CD4-positive, alpha-beta memory T cell (primary cell): ENCODE measurements around the gene CLOCK. TPM values are rescaled to one million over a fixed set of nuclear protein-coding genes. Genes with fewer than 3 reads are reported as not detected.

Experiments used
- CTCF ChIA-PET: fragments of 350-600 bp; sonication (Branson Sonifier 250); formaldehyde crosslinking; loops from one replicate; lab custom pipeline; 2021; ENCODE audit warnings: inconsistent platforms; ENCODE audit not compliant: partially characterized antibody; lab: Charles Lee
- POLR2A ChIA-PET: fragments of 350-600 bp; sonication (Branson Sonifier 250); formaldehyde crosslinking; loops from one replicate; lab custom pipeline; 2021; ENCODE audit not compliant: partially characterized antibody; lab: Charles Lee
- DNase-seq, 5 donors: peaks; one replicate each; pipeline versions ENCODE4 v3.0.0 to v3.0.0-alpha.2; 2020 to 2022; ENCODE audit warnings: mixed read lengths in 1 of 5
- H3K27ac ChIP-seq: one replicate; pipeline ENCODE4 v1.7.0; 2013; ENCODE audit warnings: low read depth, low read length
- H3K27me3 ChIP-seq: 2 replicates; pipeline ENCODE4 v1.7.0; 2013; ENCODE audit warnings: mild to moderate bottlenecking, low read length, moderate library complexity; ENCODE audit not compliant: insufficient read depth
- H3K36me3 ChIP-seq: 2 replicates; pipeline ENCODE4 v1.7.0; 2013; ENCODE audit warnings: mild to moderate bottlenecking, low read length, moderate library complexity; ENCODE audit not compliant: insufficient read depth
- H3K4me1 ChIP-seq: 2 replicates; pipeline ENCODE4 v1.7.0; 2013; ENCODE audit warnings: mild to moderate bottlenecking, low read length, moderate library complexity; ENCODE audit not compliant: insufficient read depth
- H3K4me3 ChIP-seq, 2 donors: one replicate each; pipeline ENCODE4 v1.7.0; 2013; ENCODE audit warnings: low read length in 2 of 2, mild to moderate bottlenecking in 1 of 2
- H3K9me3 ChIP-seq, 2 donors: one replicate each; pipeline ENCODE4 v1.7.0; 2013; ENCODE audit warnings: low read length in 2 of 2, control low read depth in 1 of 2; ENCODE audit not compliant: control insufficient read depth in 1 of 2
- H3K27ac Mint-ChIP-seq, 7 donors: one replicate each; pipeline ENCODE4 v1.8.0; 2020 to 2021; ENCODE audit warnings: mixed read lengths in 7 of 7, mild to moderate bottlenecking in 6 of 7, inconsistent platforms in 3 of 7, moderate library complexity in 3 of 7
- H3K27me3 Mint-ChIP-seq, 2 donors: one replicate each; pipeline ENCODE4 v1.8.0; 2020 to 2021; ENCODE audit warnings: mixed read lengths in 2 of 2
- H3K36me3 Mint-ChIP-seq, 2 donors: one replicate each; pipeline ENCODE4 v1.8.0; 2020 to 2021; ENCODE audit warnings: mixed read lengths in 2 of 2, inconsistent platforms in 1 of 2, mild to moderate bottlenecking in 1 of 2
- H3K4me1 Mint-ChIP-seq, 4 donors: one replicate each; pipeline ENCODE4 v1.8.0; 2020 to 2021; ENCODE audit warnings: mixed read lengths in 4 of 4, mild to moderate bottlenecking in 1 of 4
- H3K4me3 Mint-ChIP-seq, 8 donors: one replicate each; pipeline ENCODE4 v1.8.0; 2020 to 2021; ENCODE audit warnings: mixed read lengths in 8 of 8, mild to moderate bottlenecking in 7 of 8, moderate library complexity in 6 of 8, inconsistent platforms in 3 of 8
- H3K9me3 Mint-ChIP-seq, 8 donors: one replicate each; pipeline ENCODE4 v1.8.0; 2020 to 2021; ENCODE audit warnings: mixed read lengths in 8 of 8, mild to moderate bottlenecking in 5 of 8, inconsistent platforms in 3 of 8, moderate library complexity in 1 of 8
- intact Hi-C: fragments of 100-400 bp; cut with micrococcal nuclease; formaldehyde crosslinking; loops from one replicate; pipeline ENCODE4 v1.15.1; 2023
- polyA plus RNA-seq, 2 donors: library from polyadenylated mRNA; unstranded; fragments of 300-500 nt; fragmentation: Illumina TruSeq; gene quantifications; one replicate each; pipeline ENCODE4 v1.2.3, GENCODE V29; 2021
- total RNA-seq, 2 experiments: library from RNA; stranded (reverse); gene quantifications; one replicate each; pipeline ENCODE4 v1.2.3, GENCODE V29; 2021

Gene CLOCK
- total and polyA plus RNA-seq, 4 experiments from 2014 or later = 2.1 to 15.4 (median 9.8) TPM

- Mint-ChIP-seq H3K27me3 (no peaks in the 10 kb centered on the region), H3K27ac (peak overlapping the region in 1 of 7 donors; percentile 8), H3K4me3 (no peak overlapping the region), H3K4me1 (no peaks in the 10 kb centered on the region), H3K9me3 (peaks cover 0 to 8% (median under 1%) of the 10 kb centered on the region in 8 donors), H3K36me3 (peaks cover 28 to 41% of the 10 kb centered on the region in 2 donors)
- CTCF ChIA-PET = no interaction called here
- H3K4me3 ChIP-seq = no peak overlapping the region
- H3K9me3 ChIP-seq = no peaks in the 10 kb centered on the region
- intact Hi-C loops = no loop called here
- no peak for DNase-seq
- peaks cover 6% of the 10 kb centered on the region for H3K36me3 ChIP-seq
- no peaks in the 10 kb centered on the region for H3K4me1 ChIP-seq
- H3K27me3 ChIP-seq = no peaks in the 10 kb centered on the region
- H3K27ac ChIP-seq = no peak overlapping the region
- POLR2A ChIA-PET = no interaction called here
Measured at GRCh38 chr4:55466001-55466400, 80.7 kb downstream of the CLOCK start.

- peaks cover 0 to 1% (median 0%) of the 10 kb centered on the region in 4 donors for H3K4me1 Mint-ChIP-seq
- Histone ChIP-seq H3K36me3 (no peaks in the 10 kb centered on the region), H3K4me1 (no peaks in the 10 kb centered on the region), H3K9me3 (no peaks in the 10 kb centered on the region), H3K27me3 (no peaks in the 10 kb centered on the region), H3K27ac (no peak overlapping the region), H3K4me3 (no peak overlapping the region)
- CTCF ChIA-PET = interaction anchor here (0.7 kb wide), 1 partner anchor 13 kb away, joined by 3 read pairs; no protein-coding TSS in a partner anchor
- no peaks in the 10 kb centered on the region for H3K27me3 Mint-ChIP-seq
- DNase-seq = no peak
- no peak overlapping the region for H3K27ac Mint-ChIP-seq
- intact Hi-C loops = no loop called here
- POLR2A ChIA-PET = no interaction called here
- no peak overlapping the region for H3K4me3 Mint-ChIP-seq
- H3K9me3 Mint-ChIP-seq = no peaks in the 10 kb centered on the region
- H3K36me3 Mint-ChIP-seq = peaks cover 34 to 46% of the 10 kb centered on the region in 2 donors
Measured at GRCh38 chr4:55458611-55459010, 88.1 kb downstream of the CLOCK start.

- Mint-ChIP-seq H3K27me3 (no peaks in the 10 kb centered on the region), H3K4me1 (peaks cover 0 to 1% (median 0%) of the 10 kb centered on the region in 4 donors), H3K36me3 (peaks cover 34 to 46% of the 10 kb centered on the region in 2 donors), H3K27ac (no peak overlapping the region), H3K4me3 (no peak overlapping the region), H3K9me3 (no peaks in the 10 kb centered on the region)
- ChIA-PET POLR2A (no interaction called here), CTCF (interaction anchor here (0.7 kb wide), 1 partner anchor 13 kb away, joined by 3 read pairs; no protein-coding TSS in a partner anchor)
- Histone ChIP-seq H3K27ac (no peak overlapping the region), H3K9me3 (no peaks in the 10 kb centered on the region), H3K4me1 (no peaks in the 10 kb centered on the region), H3K4me3 (no peak overlapping the region), H3K27me3 (no peaks in the 10 kb centered on the region), H3K36me3 (no peaks in the 10 kb centered on the region)
- DNase-seq = no peak
- intact Hi-C loops = no loop called here
Measured at GRCh38 chr4:55458164-55458563, 88.5 kb downstream of the CLOCK start.

- no peak for DNase-seq
- ChIA-PET POLR2A (interaction anchor here (0.6 kb wide), 1 partner anchor 48 kb away, joined by 3 read pairs; no protein-coding TSS in a partner anchor), CTCF (interaction anchor here (1.3 kb wide), 1 partner anchor 55 kb away, joined by 4 read pairs; the partner anchor contains the start of gene TMEM165)
- intact Hi-C loops = no loop called here
- Histone ChIP-seq H3K4me1 (peaks cover 10% of the 10 kb centered on the region), H3K36me3 (peaks cover 5% of the 10 kb centered on the region), H3K9me3 (no peaks in the 10 kb centered on the region), H3K27ac (no peak overlapping the region), H3K27me3 (no peaks in the 10 kb centered on the region), H3K4me3 (no peak overlapping the region)
- H3K27ac Mint-ChIP-seq = peak overlapping the region in 1 of 7 donors; percentile 89
- no peaks in the 10 kb centered on the region for H3K9me3 Mint-ChIP-seq
- H3K4me3 Mint-ChIP-seq = no peak overlapping the region
- peaks cover 6 to 16% (median 10%) of the 10 kb centered on the region in 4 donors for H3K4me1 Mint-ChIP-seq
- peaks cover 48 to 50% of the 10 kb centered on the region in 2 donors for H3K36me3 Mint-ChIP-seq
- no peaks in the 10 kb centered on the region for H3K27me3 Mint-ChIP-seq
Measured at GRCh38 chr4:55450566-55450965, 96.1 kb downstream of the CLOCK start.

- no peaks in the 10 kb centered on the region for H3K9me3 Mint-ChIP-seq
- peaks cover 10% of the 10 kb centered on the region for H3K4me1 ChIP-seq
- no peak for DNase-seq
- peaks cover 6 to 16% (median 10%) of the 10 kb centered on the region in 4 donors for H3K4me1 Mint-ChIP-seq
- peaks cover 5% of the 10 kb centered on the region for H3K36me3 ChIP-seq
- CTCF ChIA-PET = interaction anchor here (1.0 to 1.9 kb wide), 3 partner anchors 20 to 102 kb away, joined by 3 to 6 read pairs (median 3); partner anchors contain the start of genes SRD5A3 and TMEM165
- H3K36me3 Mint-ChIP-seq = peaks cover 43 to 51% of the 10 kb centered on the region in 2 donors
- peak overlapping the region in 5 of 7 donors; percentile 37 to 70 (median 42) for H3K27ac Mint-ChIP-seq
- no peaks in the 10 kb centered on the region for H3K27me3 Mint-ChIP-seq
- H3K27ac ChIP-seq = no peak overlapping the region
- H3K4me3 Mint-ChIP-seq = peak overlapping the region in 1 of 8 donors; percentile 19
- intact Hi-C loops = loop anchor here (5.0 kb wide), 1 partner anchor 419 kb away; no protein-coding TSS in a partner anchor
- H3K27me3 ChIP-seq = no peaks in the 10 kb centered on the region
- H3K9me3 ChIP-seq = no peaks in the 10 kb centered on the region
- no peak overlapping the region for H3K4me3 ChIP-seq
- POLR2A ChIA-PET = interaction anchor here (0.6 kb wide), 1 partner anchor 42 kb away, joined by 3 read pairs; no protein-coding TSS in a partner anchor
Measured at GRCh38 chr4:55447831-55448230, 98.9 kb downstream of the CLOCK start.

- H3K9me3 ChIP-seq = no peaks in the 10 kb centered on the region
- H3K4me1 ChIP-seq = peaks cover 10% of the 10 kb centered on the region
- DNase-seq = peak in 2 of 5 donors; percentile 2 to 14
- intact Hi-C loops = loop anchor here (5.0 kb wide), 1 partner anchor 420 kb away; no protein-coding TSS in a partner anchor
- peak overlapping the region in 1 of 7 donors; percentile 38 for H3K27ac Mint-ChIP-seq
- H3K4me1 Mint-ChIP-seq = peaks cover 6 to 16% (median 10%) of the 10 kb centered on the region in 4 donors
- no peak overlapping the region for H3K27ac ChIP-seq
- H3K36me3 ChIP-seq = peaks cover 5% of the 10 kb centered on the region
- H3K9me3 Mint-ChIP-seq = no peaks in the 10 kb centered on the region
- no peak overlapping the region for H3K4me3 ChIP-seq
- H3K4me3 Mint-ChIP-seq = no peak overlapping the region
- no peaks in the 10 kb centered on the region for H3K27me3 ChIP-seq
- CTCF ChIA-PET = interaction anchor here (1.0 kb wide), 1 partner anchor 99 kb away, joined by 3 read pairs; no protein-coding TSS in a partner anchor
- H3K27me3 Mint-ChIP-seq = no peaks in the 10 kb centered on the region
- H3K36me3 Mint-ChIP-seq = peaks cover 46 to 56% of the 10 kb centered on the region in 2 donors
- POLR2A ChIA-PET = interaction anchor here (3.5 kb wide), 1 partner anchor 99 kb away, joined by 19 read pairs; the partner anchor contains the start of gene CLOCK
Measured at GRCh38 chr4:55447108-55447708, 99.5 kb downstream of the CLOCK start.

- Histone ChIP-seq H3K9me3 (no peaks in the 10 kb centered on the region), H3K4me3 (no peak overlapping the region), H3K27me3 (no peaks in the 10 kb centered on the region), H3K36me3 (no peaks in the 10 kb centered on the region), H3K27ac (no peak overlapping the region), H3K4me1 (peaks cover 10% of the 10 kb centered on the region)
- no peak overlapping the region for H3K27ac Mint-ChIP-seq
- H3K4me3 Mint-ChIP-seq = no peak overlapping the region
- POLR2A ChIA-PET = interaction anchor here (0.7 to 3.5 kb wide), 3 partner anchors 10 to 163 kb away, joined by 4 to 19 read pairs (median 5); partner anchors contain the start of gene CLOCK
- intact Hi-C loops = loop anchor here (5.0 kb wide), 1 partner anchor 421 kb away; no protein-coding TSS in a partner anchor
- no peaks in the 10 kb centered on the region for H3K9me3 Mint-ChIP-seq
- peaks cover 6 to 16% (median 10%) of the 10 kb centered on the region in 4 donors for H3K4me1 Mint-ChIP-seq
- no peak for DNase-seq
- H3K36me3 Mint-ChIP-seq = peaks cover 40 to 55% of the 10 kb centered on the region in 2 donors
- no peaks in the 10 kb centered on the region for H3K27me3 Mint-ChIP-seq
- CTCF ChIA-PET = interaction anchor here (1.0 to 1.9 kb wide), 5 partner anchors 9 to 100 kb away, joined by 3 to 14 read pairs (median 5); partner anchors contain the start of gene SRD5A3
Measured at GRCh38 chr4:55446578-55446922, 100.2 kb downstream of the CLOCK start.
